Activated CD4-positive, alpha-beta T cell treated with anti-CD3 and anti-CD28 coated beads, Interleukin-2, amount 10 ng/mL, durations not matched to agents 24 days and 14 days (primary cell): ENCODE measurements around the gene SLC1A5. TPM values are rescaled to one million over a fixed set of nuclear protein-coding genes. Genes with fewer than 3 reads are reported as not detected.

ENCODE experiments used
- DNase-seq: peaks from one replicate; pipeline ENCODE4 v3.0.0; 2022
- H3K27ac Mint-ChIP-seq: one replicate; pipeline ENCODE4 v1.8.0; 2022; ENCODE audit warnings: mild to moderate bottlenecking, mixed read lengths
- H3K27me3 Mint-ChIP-seq: one replicate; pipeline ENCODE4 v1.8.0; 2022; ENCODE audit warnings: mixed read lengths
- H3K36me3 Mint-ChIP-seq: one replicate; pipeline ENCODE4 v1.8.0; 2022; ENCODE audit warnings: low read depth, mild to moderate bottlenecking, mixed read lengths
- H3K4me1 Mint-ChIP-seq: one replicate; pipeline ENCODE4 v1.8.0; 2021; ENCODE audit warnings: mixed read lengths
- H3K4me3 Mint-ChIP-seq: one replicate; pipeline ENCODE4 v1.8.0; 2022; ENCODE audit warnings: mild to moderate bottlenecking, moderate library complexity, mixed read lengths
- H3K9me3 Mint-ChIP-seq: one replicate; pipeline ENCODE4 v1.8.0; 2021; ENCODE audit warnings: mixed read lengths
- intact Hi-C: fragments of 100-400 bp; cut with micrococcal nuclease; formaldehyde crosslinking; loops from one replicate; pipeline ENCODE4 v1.15.1; 2023
- total RNA-seq: library from RNA; stranded (reverse); gene quantifications from 2 replicates; pipeline ENCODE4 v1.2.3, GENCODE V29; 2022

Gene SLC1A5
- total RNA-seq, 1 donor from 2014 or later = 224 TPM

GRCh38 chr19:46726551-46726950, 61.8 kb downstream of the SLC1A5 start:
- DNase-seq = no peak
- Mint-ChIP-seq H3K27ac (no peak overlapping the region), H3K4me3 (no peak overlapping the region), H3K4me1 (peaks cover 19% of the 10 kb centered on the region), H3K36me3 (peaks cover 54% of the 10 kb centered on the region), H3K27me3 (no peaks in the 10 kb centered on the region), H3K9me3 (no peaks in the 10 kb centered on the region)
- intact Hi-C loops = no loop called here

DNA sequence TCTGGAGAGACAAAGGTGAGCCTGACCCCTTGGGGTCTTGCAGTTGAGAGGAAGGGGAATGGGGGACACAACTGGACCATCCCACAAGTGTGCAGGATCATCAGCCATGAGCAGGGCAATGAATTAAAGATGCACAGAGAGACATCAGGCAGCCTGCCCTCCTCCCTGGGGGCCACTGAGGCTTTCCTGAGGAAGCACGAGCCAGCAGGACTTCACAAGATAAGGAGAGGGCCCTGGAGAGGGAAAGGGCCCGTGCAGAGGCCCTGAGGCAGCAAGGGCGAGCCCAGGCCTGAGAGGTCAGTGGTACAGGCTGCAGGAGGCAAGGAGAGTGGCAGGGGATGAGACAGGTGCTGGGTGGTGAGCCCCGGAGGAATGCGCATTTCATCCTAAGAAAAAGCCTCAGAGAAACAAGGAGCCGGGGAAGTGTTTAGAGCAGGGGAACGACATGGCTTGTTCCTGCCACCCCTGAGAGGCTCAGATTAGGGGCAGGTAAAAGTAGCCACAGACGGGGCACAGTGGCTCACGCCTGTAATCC, 62.5 kb downstream of the SLC1A5 start:
- no peak overlapping the region for H3K27ac Mint-ChIP-seq
- no peaks in the 10 kb centered on the region for H3K27me3 Mint-ChIP-seq
- no peak for DNase-seq
- peaks cover 18% of the 10 kb centered on the region for H3K4me1 Mint-ChIP-seq
- H3K4me3 Mint-ChIP-seq = no peak overlapping the region
- no peaks in the 10 kb centered on the region for H3K9me3 Mint-ChIP-seq
- H3K36me3 Mint-ChIP-seq = peaks cover 53% of the 10 kb centered on the region
- intact Hi-C loops = no loop called here

GRCh38 chr19:46725036-46725820, 63.2 kb downstream of the SLC1A5 start:
- no peaks in the 10 kb centered on the region for H3K27me3 Mint-ChIP-seq
- DNase-seq = no peak
- H3K4me1 Mint-ChIP-seq = peaks cover 18% of the 10 kb centered on the region
- intact Hi-C loops = no loop called here
- H3K9me3 Mint-ChIP-seq = no peaks in the 10 kb centered on the region
- peaks cover 55% of the 10 kb centered on the region for H3K36me3 Mint-ChIP-seq
- no peak overlapping the region for H3K4me3 Mint-ChIP-seq
- H3K27ac Mint-ChIP-seq = no peak overlapping the region

Other genes starting within 250 kb of the SLC1A5 start
- 477 and 479 TPM in 2 replicates for gene CALM3, start 187.3 kb downstream of the SLC1A5 start, total RNA-seq
- gene PTGIR, start 163.5 kb downstream of the SLC1A5 start, total RNA-seq = 194 TPM in 2 replicates
- 13.3 and 14.1 TPM in 2 replicates for gene GNG8, start 152.4 kb downstream of the SLC1A5 start, total RNA-seq
- gene DACT3, start 127.4 kb downstream of the SLC1A5 start, total RNA-seq = 3.2 and 3.7 TPM in 2 replicates
- gene PRKD2, start 71.5 kb downstream of the SLC1A5 start, total RNA-seq = 89.1 and 90.5 TPM in 2 replicates
- 20.8 and 21.4 TPM in 2 replicates for gene FKRP, start 42.5 kb downstream of the SLC1A5 start, total RNA-seq
- 101 and 107 TPM in 2 replicates for gene STRN4, start 42.1 kb downstream of the SLC1A5 start, total RNA-seq
- gene AP2S1, start 62.3 kb upstream of the SLC1A5 start, total RNA-seq = 100 and 112 TPM in 2 replicates
- 21.9 and 25.6 TPM in 2 replicates for gene ARHGAP35, start 72.4 kb upstream of the SLC1A5 start, total RNA-seq
- 0.21 and 0.47 TPM in 2 replicates for gene NPAS1, start 231.2 kb upstream of the SLC1A5 start, total RNA-seq